Putamen (tissue), 1 donor: Measurements from ENCODE around the gene DNAJC15.

Source experiments
- DNase-seq: peaks from one replicate; pipeline ENCODE4 v3.0.0-alpha.2; 2016; ENCODE audit warnings: low spot score

DNAJC15 gene

DNA sequence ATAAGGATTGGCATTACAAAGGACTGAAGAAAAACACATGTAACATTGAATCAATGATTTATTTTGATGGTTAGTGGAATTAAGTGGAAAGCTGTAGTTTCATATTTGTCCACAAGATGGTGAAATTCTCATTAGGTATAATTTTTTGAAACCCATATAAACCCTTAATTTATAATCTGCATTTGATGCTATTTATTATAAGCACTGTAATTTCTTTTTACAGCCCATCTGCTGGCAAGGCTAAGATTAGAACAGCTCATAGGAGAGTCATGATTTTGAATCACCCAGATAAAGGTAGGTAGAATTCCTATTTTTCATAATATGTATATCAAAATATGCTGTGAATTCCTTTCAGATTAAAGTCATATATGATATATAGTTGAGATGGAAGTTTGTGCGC lies 62.2 kb downstream of the DNAJC15 start:
- DNase-seq: peak; percentile 16

DNA sequence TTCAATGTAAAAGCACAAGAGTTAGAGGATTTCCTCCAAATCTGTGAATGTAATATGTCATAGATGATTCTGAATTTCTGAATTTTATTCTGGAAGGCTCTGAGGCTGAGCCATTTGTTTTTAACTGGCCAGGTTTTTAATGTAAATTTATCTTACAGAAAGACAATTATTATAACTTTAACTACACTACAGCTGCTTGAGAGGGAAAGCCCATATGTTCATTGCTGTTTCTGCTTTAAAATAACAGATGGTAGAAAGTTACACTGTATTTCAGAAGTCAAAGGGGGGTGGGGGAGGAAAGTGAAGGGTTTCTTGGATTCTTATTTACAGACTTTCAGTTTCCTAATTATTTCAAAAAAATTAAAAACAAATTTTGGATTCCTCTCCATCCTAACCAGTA lies 62.8 kb downstream of the DNAJC15 start:
- no peak for DNase-seq

DNA sequence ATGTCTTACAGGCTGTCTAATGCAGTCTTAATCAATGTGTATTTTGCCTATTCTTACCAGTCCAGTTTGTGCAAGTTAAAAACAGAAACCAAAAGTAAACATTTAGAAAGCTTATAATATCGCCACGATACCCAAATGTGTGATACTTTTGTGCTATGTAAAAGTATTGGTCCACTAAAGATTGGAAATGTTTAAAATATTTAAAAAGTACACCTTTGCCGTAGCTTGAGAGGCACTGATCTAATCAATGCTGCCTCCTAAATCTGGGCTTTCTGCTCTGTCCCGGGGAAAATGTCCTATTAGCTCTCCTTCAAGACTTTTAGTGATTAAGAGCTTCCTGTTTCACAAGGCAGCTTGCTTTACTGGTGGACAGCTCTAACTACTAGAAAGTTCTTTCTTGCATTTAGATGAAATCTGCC lies 64.7 kb downstream of the DNAJC15 start:
- no peak for DNase-seq

DNA sequence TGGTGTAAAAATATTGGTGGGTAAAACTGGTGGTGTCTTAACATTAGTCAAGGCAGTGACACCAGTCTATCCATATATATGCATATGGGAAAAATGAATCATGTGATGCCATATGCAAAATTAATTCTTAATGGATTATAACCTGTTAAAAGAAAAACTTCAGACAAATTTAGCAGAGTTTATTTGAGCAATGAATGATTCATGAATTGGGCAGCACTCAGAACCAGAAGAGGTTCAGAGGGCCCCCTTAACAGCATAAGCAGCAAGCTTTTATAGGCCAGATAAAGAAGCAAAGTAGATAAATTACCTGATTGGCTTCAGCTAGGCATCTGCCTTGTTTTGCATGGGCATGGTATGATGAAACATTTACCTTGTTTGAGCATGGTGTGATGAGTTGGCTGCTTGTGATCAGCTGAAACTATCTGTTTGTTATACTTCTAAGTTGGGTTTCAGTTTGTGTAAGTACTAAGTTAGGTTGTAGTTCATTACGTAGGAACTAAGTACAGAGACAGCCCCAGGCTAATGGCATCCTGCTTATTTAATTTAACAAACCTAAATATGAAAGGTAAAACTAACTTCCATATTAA lies 66.6 kb downstream of the DNAJC15 start:
- DNase-seq: no peak

DNA sequence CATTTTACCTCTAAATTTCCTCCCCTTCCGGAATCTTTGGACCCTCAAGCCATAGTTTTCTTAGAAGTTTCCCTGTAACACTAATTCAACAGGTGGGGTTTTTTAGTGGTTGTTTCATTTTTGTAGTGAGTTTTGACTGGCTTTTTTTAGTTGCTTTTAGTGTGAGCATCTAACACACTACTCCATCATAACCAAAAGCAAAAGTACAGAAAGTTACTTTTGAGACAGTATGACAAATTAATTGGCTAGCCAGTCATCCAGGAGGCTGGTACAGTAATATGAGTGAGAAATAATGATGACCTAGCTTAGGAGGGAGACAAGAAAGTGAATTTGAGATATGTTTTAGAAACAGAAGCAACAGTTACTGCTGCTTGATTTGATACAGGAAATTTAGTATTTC lies 71.5 kb downstream of the DNAJC15 start:
- no peak for DNase-seq

DNA sequence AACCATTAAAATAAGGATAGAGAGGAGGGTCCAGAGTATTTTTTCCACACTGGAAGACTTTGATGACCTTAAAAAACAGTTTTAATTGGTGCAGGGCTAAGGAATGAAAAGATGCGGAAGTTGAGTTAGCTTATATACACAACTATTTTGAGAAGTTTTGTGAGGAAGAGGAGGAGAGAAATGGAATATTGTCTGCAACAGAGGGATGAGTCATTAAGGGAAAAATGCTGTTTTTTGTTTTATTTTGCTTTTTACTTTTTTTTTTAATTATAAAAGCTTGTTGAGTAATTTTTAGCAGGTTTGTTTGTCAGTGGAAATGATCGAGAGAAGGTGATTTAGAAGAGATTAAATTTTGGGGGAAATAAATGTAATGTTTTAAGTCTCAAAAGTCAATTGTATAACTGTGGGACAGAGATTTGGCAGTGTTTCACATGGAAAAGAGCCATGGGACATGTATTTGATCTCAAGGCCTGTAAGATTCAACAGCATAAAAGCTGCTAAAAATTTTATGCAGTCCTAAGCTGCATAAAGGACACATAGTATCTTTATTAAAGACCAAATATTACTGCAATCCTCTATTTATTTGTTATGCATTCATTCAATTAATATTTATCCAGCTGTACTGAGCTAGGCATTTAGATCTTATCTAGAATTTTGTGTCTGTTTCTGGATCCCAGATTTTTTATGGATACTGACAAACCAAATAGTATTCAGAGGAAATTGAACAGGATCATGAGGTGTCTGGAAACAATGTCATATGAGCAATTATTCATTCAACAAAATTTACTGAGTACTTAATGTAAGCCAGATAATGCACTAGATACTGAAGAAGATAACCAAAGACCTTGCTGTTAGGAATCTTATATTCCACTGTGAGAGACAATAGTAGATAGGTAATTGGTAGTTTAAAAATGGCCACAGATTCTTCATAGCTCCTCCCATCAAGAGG lies 72.7 kb downstream of the DNAJC15 start:
- DNase-seq: no peak

DNA sequence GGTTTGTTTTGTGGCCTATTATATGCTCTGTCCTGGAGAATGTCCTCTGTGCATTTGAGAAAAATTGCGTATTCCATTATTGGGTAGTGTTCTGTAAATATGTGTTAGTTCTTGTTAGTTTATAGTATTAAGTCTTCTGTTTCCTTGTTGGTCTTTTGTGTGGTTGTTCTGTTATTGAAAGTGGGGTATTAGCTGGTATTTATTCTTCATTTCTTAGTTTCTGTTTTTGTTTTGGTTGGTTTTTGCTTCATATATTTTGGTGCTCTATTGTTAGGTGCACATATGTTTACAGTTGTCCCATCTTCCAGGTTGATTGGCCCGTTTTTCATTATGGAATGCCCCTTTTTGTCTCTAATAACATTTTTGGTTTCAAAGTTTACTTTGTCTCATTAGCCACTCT lies 77.3 kb downstream of the DNAJC15 start:
- DNase-seq: no peak

DNA sequence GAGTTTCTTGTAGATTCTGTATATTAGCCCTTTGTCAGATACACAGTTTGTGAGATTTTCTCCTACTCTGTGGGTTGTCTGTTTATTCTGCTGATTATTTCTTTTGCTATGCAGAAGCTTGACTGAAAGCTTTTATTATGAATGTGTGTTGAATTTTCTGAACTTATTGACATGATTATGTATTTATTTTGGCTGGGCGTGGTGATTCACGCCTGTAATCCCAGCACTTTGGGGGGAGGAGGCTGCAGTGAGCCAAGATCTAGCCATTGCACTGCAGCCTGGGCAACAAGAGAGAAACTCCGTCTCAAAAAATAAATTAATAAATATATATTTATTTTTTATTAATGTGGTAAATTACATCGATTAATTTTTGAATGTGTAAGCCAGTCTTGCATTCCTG lies 78.9 kb downstream of the DNAJC15 start:
- no peak for DNase-seq

DNA sequence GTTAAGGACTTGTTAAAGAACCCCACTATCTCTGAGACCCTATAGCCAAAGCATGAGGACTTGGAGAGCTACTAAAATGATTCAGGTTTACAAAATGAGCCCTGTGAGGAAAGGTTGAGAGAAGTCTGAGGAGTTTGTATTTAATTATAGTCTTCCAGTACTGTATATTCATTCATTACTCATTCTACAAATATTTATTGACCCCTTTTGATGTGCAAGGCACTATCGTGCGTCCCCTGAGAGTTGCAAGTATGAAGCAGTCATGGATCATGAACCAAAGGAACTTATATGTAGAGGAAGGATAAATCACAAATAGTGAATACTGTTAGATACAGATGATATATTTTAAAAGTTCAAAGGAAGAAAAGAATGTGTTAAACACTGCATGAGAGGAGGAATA lies 84.4 kb downstream of the DNAJC15 start:
- no peak for DNase-seq

DNA sequence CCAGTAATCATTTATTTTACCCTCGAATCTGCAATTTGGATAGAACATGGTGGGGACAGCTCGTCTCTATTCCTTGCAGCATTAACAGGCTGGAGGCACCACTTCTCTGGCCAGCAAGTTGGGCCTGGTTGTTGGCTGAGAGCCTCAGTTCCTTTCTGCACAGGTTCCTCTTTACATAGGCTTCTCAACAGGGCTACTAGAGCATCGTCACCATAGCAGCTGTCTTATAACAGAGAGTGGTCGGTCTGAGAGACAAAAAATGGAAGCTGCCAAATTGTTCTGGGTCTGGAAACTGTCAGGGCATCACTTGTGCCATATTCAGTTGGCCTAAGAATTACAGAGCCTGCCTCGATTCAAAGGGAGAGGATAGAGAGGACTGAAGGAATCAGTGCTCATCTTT lies 86.7 kb downstream of the DNAJC15 start:
- no peak for DNase-seq

DNA sequence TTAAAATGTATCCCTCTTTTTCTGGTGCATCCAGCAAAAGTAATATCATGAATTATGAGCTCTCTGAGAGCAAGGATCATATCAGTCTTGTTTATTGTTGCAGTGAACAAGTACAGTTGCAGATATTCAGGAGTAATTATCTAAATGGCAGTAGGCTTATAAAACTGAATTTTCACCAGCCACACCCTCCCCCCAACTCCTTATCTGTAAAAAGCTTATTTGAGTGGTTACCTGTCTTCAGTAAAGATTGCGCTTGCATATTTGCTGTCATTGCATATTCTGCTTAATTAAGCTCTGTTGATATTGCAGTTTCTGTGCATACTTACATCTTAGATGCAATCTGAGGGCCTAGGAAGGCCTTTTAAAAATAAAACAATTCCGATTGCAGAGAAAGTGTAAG lies 87.3 kb downstream of the DNAJC15 start:
- no peak for DNase-seq

DNA sequence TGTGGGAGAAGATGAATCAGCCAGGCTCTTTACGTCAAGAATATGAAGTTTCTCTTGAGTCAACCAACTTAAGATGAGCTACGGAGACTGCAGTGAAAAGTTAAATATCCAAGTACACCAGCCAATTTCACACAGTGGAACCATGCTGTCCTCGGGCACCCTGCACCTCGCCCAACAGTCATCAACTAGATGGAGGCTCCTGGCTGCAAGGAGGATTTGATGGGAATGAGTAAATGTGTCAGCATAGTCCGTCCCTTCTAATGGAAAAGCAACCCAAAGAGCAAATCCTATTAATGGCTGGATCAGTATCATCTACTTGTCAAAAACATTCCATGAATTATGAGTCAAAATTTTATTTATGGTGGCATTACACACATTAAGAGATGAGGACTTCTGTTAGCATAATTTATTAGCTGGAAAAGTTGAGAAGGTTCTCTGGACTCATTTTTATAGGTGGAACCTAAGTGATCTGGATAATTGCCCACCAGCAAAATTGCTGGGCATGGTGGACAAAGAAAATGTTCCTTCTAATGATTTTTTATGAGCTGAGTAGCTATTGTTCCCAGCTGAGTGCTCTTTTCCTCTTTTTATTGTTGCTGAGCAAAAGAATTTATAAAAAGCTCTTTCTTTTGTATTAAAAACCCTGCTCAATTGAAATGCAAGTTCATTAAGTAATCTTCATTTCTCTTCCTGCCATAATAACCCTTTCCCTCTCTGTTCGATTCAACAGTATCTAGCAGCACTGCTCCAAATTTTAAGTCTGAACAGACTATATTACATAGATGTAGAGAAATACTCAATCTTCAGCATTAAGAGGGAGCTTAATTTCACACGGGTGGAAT lies 88.4 kb downstream of the DNAJC15 start:
- no peak for DNase-seq

DNA sequence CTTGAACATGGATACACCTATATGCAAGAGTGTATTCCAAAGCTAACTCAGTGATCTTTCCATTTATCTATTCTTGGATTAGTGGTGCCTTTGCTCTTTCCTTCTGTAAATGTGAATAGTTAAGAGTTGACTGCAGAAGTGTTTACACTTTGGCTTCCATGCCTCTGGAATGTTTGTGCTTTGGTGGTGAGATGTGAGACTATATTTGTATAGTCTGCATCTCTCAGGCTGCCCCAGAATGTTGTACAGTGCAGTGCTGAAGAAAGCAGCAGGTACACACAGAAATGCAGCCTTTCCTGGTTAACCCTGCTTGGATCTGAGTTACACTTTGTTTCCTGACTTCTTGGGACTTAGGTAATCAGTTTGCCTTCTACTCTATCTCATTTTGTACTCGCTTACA lies 90.2 kb downstream of the DNAJC15 start:
- no peak for DNase-seq

DNA sequence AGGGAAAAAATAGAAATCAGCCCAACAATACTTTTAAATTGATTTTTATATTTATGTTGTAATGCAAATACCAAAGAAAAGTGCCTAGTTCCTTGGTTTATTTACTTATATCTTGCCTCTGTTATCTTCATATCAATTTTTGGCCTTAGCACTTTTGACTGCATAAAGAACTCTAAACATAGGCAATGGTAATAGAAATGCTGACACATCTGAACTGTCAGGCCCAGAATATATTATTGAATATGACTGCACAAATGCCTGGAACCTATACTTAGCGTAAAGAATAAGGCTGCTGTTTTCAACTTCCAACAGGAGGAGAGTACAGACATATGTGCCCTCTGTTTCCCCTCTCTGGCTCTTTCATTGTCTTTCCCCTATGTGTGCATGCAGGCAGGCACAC lies 91.1 kb downstream of the DNAJC15 start:
- DNase-seq: no peak

DNA sequence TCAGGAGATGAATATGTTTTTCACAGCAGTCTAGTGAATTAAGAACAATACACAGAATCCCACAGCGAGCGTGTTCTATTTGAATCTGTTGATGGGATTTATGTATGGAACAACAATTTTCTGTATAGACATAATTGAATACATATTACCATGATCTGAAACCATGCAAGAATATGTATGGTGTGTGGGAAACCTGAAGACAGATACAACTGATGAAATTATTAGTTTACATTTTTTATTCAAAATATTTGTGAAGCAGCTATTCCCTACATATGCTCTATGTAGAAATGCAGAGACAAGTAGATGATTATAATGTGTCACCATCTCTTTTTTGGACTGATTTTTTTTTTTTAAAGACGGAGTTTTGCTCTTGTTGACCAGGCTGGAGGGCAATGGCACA lies 91.8 kb downstream of the DNAJC15 start:
- DNase-seq: no peak

DNA sequence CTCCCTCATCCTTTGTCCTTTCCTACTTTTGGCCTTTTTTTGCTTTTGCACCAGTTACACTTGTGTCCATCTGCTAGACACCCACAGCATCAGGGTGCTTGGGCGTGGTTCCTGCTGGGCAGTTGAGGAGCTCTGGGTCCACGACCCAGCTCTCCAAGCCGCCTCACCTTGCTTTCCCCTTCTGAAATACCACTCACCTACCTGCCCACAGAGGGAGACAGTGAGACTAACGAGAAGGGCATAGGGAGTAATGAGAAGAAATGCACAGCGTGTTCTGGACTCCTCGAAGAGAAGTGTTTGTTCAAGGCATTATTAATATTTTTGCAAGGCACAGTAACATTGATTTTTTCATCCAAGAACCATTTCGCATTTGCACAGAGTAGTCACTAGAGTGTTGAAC lies 92.9 kb downstream of the DNAJC15 start:
- DNase-seq: no peak

DNA sequence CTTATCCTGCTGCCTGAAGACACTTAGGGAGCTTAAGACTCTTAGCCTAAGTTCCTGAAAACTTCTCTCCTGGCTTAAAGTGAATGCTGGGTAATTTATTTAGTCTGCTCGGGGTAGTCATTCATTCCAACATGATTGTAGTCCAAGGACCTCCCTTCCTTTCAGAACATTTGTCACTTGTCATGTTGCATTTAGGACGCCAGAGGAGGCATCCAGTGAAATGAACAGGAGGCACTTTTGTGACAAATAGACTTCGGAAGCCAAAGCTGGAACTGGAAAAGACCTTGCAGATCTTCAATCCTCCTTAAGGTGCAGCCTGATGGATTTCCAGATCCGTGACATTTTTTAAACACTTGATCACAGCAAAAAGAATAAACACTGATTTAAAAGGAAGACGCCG lies 95.1 kb downstream of the DNAJC15 start:
- DNase-seq: no peak

DNA sequence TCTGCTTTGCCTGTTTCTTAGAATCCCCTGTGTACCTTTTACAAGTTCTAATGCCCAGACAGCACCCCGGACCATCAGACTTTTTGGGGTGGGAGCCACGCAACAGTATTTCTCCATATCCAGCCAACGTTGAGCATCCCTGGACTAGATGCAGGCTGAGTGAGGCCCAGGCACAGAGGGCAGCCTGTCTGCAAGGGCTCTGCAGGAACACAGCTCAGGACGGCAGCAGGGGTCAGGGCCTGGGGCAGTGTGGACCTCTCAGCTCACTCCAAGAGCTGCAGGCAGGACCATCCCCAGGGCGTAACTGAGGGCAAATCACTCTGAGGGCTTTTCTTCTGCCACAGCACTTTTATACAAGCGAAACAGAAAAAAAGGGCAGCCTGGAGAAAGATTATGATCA lies 95.8 kb downstream of the DNAJC15 start:
- no peak for DNase-seq

DNA sequence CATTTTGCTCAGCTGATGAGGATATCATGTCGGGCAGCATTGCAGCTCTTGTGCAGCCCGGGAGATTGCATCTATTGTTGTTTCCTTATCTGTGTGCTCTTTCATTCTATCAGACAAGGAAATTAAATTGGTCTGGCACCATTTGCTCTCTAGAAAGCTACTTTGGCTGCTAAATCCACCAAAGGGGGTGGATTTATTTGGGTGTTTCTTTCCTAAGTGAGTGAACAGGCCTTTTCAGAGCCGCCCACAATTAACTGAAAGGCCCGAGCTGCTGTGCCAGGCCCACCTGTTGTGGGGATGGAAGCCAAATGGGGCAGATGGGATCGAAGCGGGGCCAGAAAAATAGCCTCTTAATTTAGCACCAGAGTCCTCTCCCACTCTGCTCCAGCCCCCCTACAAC lies 99.4 kb downstream of the DNAJC15 start:
- DNase-seq: no peak

DNA sequence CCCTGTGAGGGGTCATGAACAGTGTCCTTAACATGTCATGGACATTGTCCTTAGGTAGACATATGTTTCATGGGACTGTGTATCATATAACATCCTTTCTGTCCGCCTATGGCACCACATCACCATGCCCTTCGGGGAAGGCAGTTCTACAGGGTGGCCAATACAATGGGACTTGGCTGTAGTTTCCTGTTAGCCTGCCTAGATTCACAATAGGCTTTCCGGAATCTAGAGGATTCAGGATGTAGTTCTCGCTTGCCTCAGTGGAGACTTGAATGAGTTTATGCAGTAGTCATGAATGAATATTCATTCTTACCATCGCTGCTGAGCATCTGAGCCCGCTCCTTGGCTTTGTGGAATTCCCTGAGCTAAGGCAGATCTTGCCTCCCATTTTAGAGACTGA lies 100.5 kb downstream of the DNAJC15 start:
- no peak for DNase-seq

DNA sequence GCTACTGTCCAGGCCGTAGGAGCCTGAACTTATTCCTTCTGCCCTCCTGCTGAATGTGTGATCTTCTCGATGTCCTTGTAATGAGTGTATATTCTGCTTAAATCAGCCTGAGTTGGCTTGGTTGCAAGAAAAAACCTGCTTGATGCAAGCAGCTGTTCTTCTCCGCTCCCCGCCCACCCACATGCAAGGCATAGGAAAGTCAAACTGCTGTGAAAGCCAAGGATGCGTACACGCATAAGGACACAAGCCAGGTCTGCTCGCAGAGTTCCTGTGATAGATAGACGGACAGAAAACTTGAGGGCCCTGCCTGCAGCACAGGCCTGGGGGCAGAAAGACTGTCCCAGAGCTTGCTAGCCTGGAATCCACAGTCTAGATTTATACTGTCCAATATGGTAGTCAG lies 101.1 kb downstream of the DNAJC15 start:
- DNase-seq: no peak

DNA sequence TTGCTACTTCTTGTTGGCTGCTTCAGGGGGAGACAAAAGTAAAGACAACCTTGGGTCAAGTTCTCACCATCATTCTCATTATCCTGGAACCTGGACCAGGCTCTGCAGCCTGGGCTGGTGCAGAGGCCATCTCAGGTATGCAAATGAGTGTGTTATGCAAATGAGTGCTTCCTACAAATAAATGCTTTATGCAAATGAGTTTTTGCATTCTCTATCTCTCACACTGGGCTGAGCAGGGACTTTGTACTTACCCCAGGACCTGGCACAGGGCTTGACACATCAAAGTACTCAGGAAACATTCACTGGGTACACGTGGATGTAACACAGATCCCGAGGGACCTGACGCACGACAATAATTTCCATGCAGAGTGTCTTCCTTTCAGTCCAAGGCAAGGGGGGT lies 103.0 kb downstream of the DNAJC15 start:
- DNase-seq: no peak
